Karpas-422 (cell line): Measurements from ENCODE around the gene FGF18. TPM values are rescaled to one million over a fixed set of nuclear protein-coding genes. Genes with fewer than 3 reads are reported as not detected.

Experiments
- DNase-seq: peaks from one replicate; pipeline ENCODE4 v3.0.0-alpha.2; 2015
- H2AFZ ChIP-seq: fragments of 200-600 bp; sonication (generic); 2 replicates; pipeline ENCODE4 v1.6.1; 2014; ENCODE audit warnings: antibody characterized with exemption, low read length, mixed read lengths
- H3K27ac ChIP-seq: fragments of 200-600 bp; sonication (generic); 2 replicates; pipeline ENCODE4 v1.5.1; 2014; ENCODE audit warnings: mild to moderate bottlenecking, low read length, moderate library complexity
- H3K27me3 ChIP-seq: fragments of 200-600 bp; sonication (generic); 2 replicates; pipeline ENCODE4 v1.6.1; 2014; ENCODE audit warnings: low read length, mixed read lengths
- H3K36me3 ChIP-seq: fragments of 200-600 bp; sonication (generic); 2 replicates; pipeline ENCODE4 v1.6.1; 2014; ENCODE audit warnings: low read length, mixed read lengths; ENCODE audit not compliant: insufficient read depth
- H3K4me1 ChIP-seq: fragments of 200-600 bp; sonication (generic); 2 replicates; pipeline ENCODE4 v1.6.1; 2014; ENCODE audit warnings: mild to moderate bottlenecking, low read length, mixed read lengths
- H3K4me2 ChIP-seq: fragments of 200-600 bp; sonication (generic); 2 replicates; pipeline ENCODE4 v1.6.1; 2014; ENCODE audit warnings: low read length, low read depth, mild to moderate bottlenecking; ENCODE audit not compliant: poor library complexity, severe bottlenecking
- H3K4me3 ChIP-seq: fragments of 200-600 bp; sonication (generic); 2 replicates; pipeline ENCODE4 v1.5.1; 2014; ENCODE audit warnings: mild to moderate bottlenecking, antibody characterized with exemption, low read length, mixed read lengths
- H3K79me2 ChIP-seq: fragments of 200-600 bp; sonication (generic); 2 replicates; pipeline ENCODE4 v1.6.1; 2014; ENCODE audit warnings: mild to moderate bottlenecking, low read length, mixed read lengths
- H3K9ac ChIP-seq: fragments of 200-600 bp; sonication (generic); 2 replicates; pipeline ENCODE4 v1.6.0; 2014; ENCODE audit warnings: low read length
- H3K9me2 ChIP-seq: fragments of 200-600 bp; sonication (generic), shearing (Covaris generic); replicated peaks from 2 replicates; pipeline ENCODE4 v1.6.0; 2014; ENCODE audit warnings: mild to moderate bottlenecking, low read length, moderate library complexity; ENCODE audit not compliant: insufficient read depth
- H3K9me3 ChIP-seq: fragments of 300-700, 200-600 bp; sonication (generic); 2 replicates; pipeline ENCODE4 v1.6.1; 2014; ENCODE audit warnings: low read length, mixed read lengths
- H4K20me1 ChIP-seq: fragments of 200-600 bp; sonication (generic); 2 replicates; pipeline ENCODE4 v1.6.1; 2014; ENCODE audit warnings: mild to moderate bottlenecking, antibody characterized with exemption, low read length, low read depth; ENCODE audit not compliant: insufficient read depth
- total RNA-seq: library from RNA; depleted of rRNA; stranded (reverse); fragments of >200 nt; shearing (Covaris generic); gene quantifications from 2 replicates; pipeline ENCODE4 v1.2.3, GENCODE V29; 2014; ENCODE audit warnings: low replicate concordance

Gene FGF18
- total RNA-seq, 1 experiment from 2014 or later: not detected

- Histone ChIP-seq H3K27me3 (no peaks in the 10 kb centered on the region), H4K20me1 (no peaks in the 10 kb centered on the region), H3K79me2 (no peaks in the 10 kb centered on the region), H3K4me3 (no peak overlapping the region), H3K4me2 (no peak overlapping the region), H3K9me3 (no peaks in the 10 kb centered on the region), H3K27ac (no peak overlapping the region), H3K9ac (no peak overlapping the region), H3K4me1 (no peaks in the 10 kb centered on the region), H2AFZ (no peak overlapping the region), H3K36me3 (no peaks in the 10 kb centered on the region), H3K9me2 (no peaks in the 10 kb centered on the region)
- no peak for DNase-seq
Measured at GRCh38 chr5:171480239-171480638, 60.8 kb downstream of the FGF18 start.

- Histone ChIP-seq H3K9ac (no peak overlapping the region), H3K79me2 (no peaks in the 10 kb centered on the region), H3K4me1 (no peaks in the 10 kb centered on the region), H3K9me3 (no peaks in the 10 kb centered on the region), H3K4me3 (no peak overlapping the region), H4K20me1 (no peaks in the 10 kb centered on the region), H2AFZ (no peak overlapping the region), H3K27me3 (no peaks in the 10 kb centered on the region), H3K36me3 (no peaks in the 10 kb centered on the region), H3K9me2 (no peaks in the 10 kb centered on the region), H3K27ac (no peak overlapping the region), H3K4me2 (no peak overlapping the region)
- no peak for DNase-seq
Measured at GRCh38 chr5:171481571-171482433, 62.4 kb downstream of the FGF18 start.

- no peaks in the 10 kb centered on the region for H3K9me3 ChIP-seq
- no peak overlapping the region for H3K4me3 ChIP-seq
- H3K27me3 ChIP-seq: no peaks in the 10 kb centered on the region
- no peaks in the 10 kb centered on the region for H3K9me2 ChIP-seq
- H4K20me1 ChIP-seq: no peaks in the 10 kb centered on the region
- no peak overlapping the region for H3K27ac ChIP-seq
- H3K4me1 ChIP-seq: no peaks in the 10 kb centered on the region
- H3K9ac ChIP-seq: no peak overlapping the region
- no peak overlapping the region for H3K4me2 ChIP-seq
- H3K36me3 ChIP-seq: no peaks in the 10 kb centered on the region
- DNase-seq: no peak
- H2AFZ ChIP-seq: no peak overlapping the region
- H3K79me2 ChIP-seq: no peaks in the 10 kb centered on the region
Measured at GRCh38 chr5:171482434-171482730, 62.9 kb downstream of the FGF18 start.

- Histone ChIP-seq H3K27me3 (no peaks in the 10 kb centered on the region), H3K4me1 (no peaks in the 10 kb centered on the region), H3K4me3 (no peak overlapping the region), H3K9me3 (no peaks in the 10 kb centered on the region), H4K20me1 (no peaks in the 10 kb centered on the region), H3K9me2 (no peaks in the 10 kb centered on the region), H3K79me2 (no peaks in the 10 kb centered on the region), H3K4me2 (no peak overlapping the region), H2AFZ (no peak overlapping the region), H3K27ac (no peak overlapping the region), H3K36me3 (no peaks in the 10 kb centered on the region), H3K9ac (no peak overlapping the region)
- DNase-seq: no peak
Measured at GRCh38 chr5:171483551-171484135, 64.2 kb downstream of the FGF18 start.

GRCh38 chr5:171484460-171484899 is 65.0 kb downstream of the FGF18 start:
- Histone ChIP-seq H3K27me3 (no peaks in the 10 kb centered on the region), H3K9me2 (no peaks in the 10 kb centered on the region), H2AFZ (no peak overlapping the region), H4K20me1 (no peaks in the 10 kb centered on the region), H3K4me2 (no peak overlapping the region), H3K9ac (no peak overlapping the region), H3K9me3 (no peaks in the 10 kb centered on the region), H3K4me1 (no peaks in the 10 kb centered on the region), H3K4me3 (no peak overlapping the region), H3K27ac (no peak overlapping the region), H3K79me2 (no peaks in the 10 kb centered on the region), H3K36me3 (no peaks in the 10 kb centered on the region)
- DNase-seq: peak; percentile 61

- H2AFZ ChIP-seq: no peak overlapping the region
- no peak overlapping the region for H3K4me3 ChIP-seq
- no peak for DNase-seq
- no peaks in the 10 kb centered on the region for H3K36me3 ChIP-seq
- no peak overlapping the region for H3K9ac ChIP-seq
- H3K79me2 ChIP-seq: no peaks in the 10 kb centered on the region
- H3K9me2 ChIP-seq: no peaks in the 10 kb centered on the region
- H3K9me3 ChIP-seq: no peaks in the 10 kb centered on the region
- no peak overlapping the region for H3K4me2 ChIP-seq
- H3K27me3 ChIP-seq: no peaks in the 10 kb centered on the region
- no peaks in the 10 kb centered on the region for H3K4me1 ChIP-seq
- no peak overlapping the region for H3K27ac ChIP-seq
- no peaks in the 10 kb centered on the region for H4K20me1 ChIP-seq
Measured at GRCh38 chr5:171485668-171486067, 66.2 kb downstream of the FGF18 start.

GRCh38 chr5:171486613-171487012 is 67.2 kb downstream of the FGF18 start:
- Histone ChIP-seq H3K79me2 (no peaks in the 10 kb centered on the region), H4K20me1 (no peaks in the 10 kb centered on the region), H3K27ac (no peak overlapping the region), H3K9me3 (no peaks in the 10 kb centered on the region), H3K9ac (no peak overlapping the region), H2AFZ (no peak overlapping the region), H3K4me1 (no peaks in the 10 kb centered on the region), H3K4me3 (no peak overlapping the region), H3K9me2 (no peaks in the 10 kb centered on the region), H3K36me3 (no peaks in the 10 kb centered on the region), H3K27me3 (no peaks in the 10 kb centered on the region), H3K4me2 (no peak overlapping the region)
- no peak for DNase-seq

- H2AFZ ChIP-seq: no peak overlapping the region
- no peaks in the 10 kb centered on the region for H3K4me1 ChIP-seq
- no peaks in the 10 kb centered on the region for H3K79me2 ChIP-seq
- H3K4me2 ChIP-seq: no peak overlapping the region
- no peak overlapping the region for H3K27ac ChIP-seq
- no peaks in the 10 kb centered on the region for H3K9me3 ChIP-seq
- no peaks in the 10 kb centered on the region for H3K27me3 ChIP-seq
- no peak overlapping the region for H3K4me3 ChIP-seq
- DNase-seq: no peak
- H3K9me2 ChIP-seq: no peaks in the 10 kb centered on the region
- no peaks in the 10 kb centered on the region for H4K20me1 ChIP-seq
- H3K9ac ChIP-seq: no peak overlapping the region
- H3K36me3 ChIP-seq: no peaks in the 10 kb centered on the region
Measured at GRCh38 chr5:171488876-171489275, 69.4 kb downstream of the FGF18 start.
